Right lobe of liver (tissue), 6 donors: ENCODE results near the gene LRRN2. TPM values are rescaled to one million over a fixed set of nuclear protein-coding genes. Genes with fewer than 3 reads are reported as not detected.
"Not testable (repeated sequence)": the region's sequence is repeated elsewhere in the genome, so short reads cannot be mapped to it uniquely, and the experiment has no call there.

ENCODE experiments used
- ATAC-seq, 4 donors: fragments of 200-7000 bp; cut with Tn5 transposase; one replicate each; pipeline ENCODE4 v1.9.1; 2020; ENCODE audit warnings: mild to moderate bottlenecking in 4 of 4, moderate library complexity in 4 of 4
- DNase-seq, 3 donors: peaks; one replicate each; pipeline ENCODE4 v3.0.0-alpha.2; 2020
- H3K27ac ChIP-seq, 3 donors: fragments of 200-600 bp; one replicate each; pipeline ENCODE4 v1.8.0; 2022
- H3K27me3 ChIP-seq, 2 donors: fragments of 200-600 bp; one replicate each; pipeline ENCODE4 v1.8.0; 2022
- H3K36me3 ChIP-seq, 4 donors: fragments of 200-600 bp; sonication (generic) in 1 of 4; one replicate each; pipeline versions ENCODE4 v1.5.1 to v1.8.0; 2017 to 2022; ENCODE audit warnings: control low read depth in 1 of 4
- H3K4me1 ChIP-seq, 4 donors: fragments of 200-600 bp; sonication (generic) in 1 of 4; one replicate each; pipeline versions ENCODE4 v1.5.1 to v1.8.0; 2017 to 2022; ENCODE audit warnings: control low read depth in 1 of 4
- H3K4me3 ChIP-seq, 3 donors: fragments of 200-600 bp; one replicate each; pipeline ENCODE4 v1.8.0; 2022
- H3K9me3 ChIP-seq, 4 donors: fragments of 200-600 bp; sonication (generic) in 1 of 4; one replicate each; pipeline versions ENCODE4 v1.5.1 to v1.8.0; 2017 to 2022; ENCODE audit warnings: control low read depth in 1 of 4
- CTCF ChIP-seq, 4 donors: fragments of 200-600 bp in 3 of 4; fragments of 450-650 bp in 1 of 4; IDR thresholded peaks; one replicate each; pipeline versions ENCODE4 v1.5.1 to v1.8.0; 2016 to 2022; ENCODE audit warnings: antibody characterized with exemption in 4 of 4, mild to moderate bottlenecking in 2 of 4
- POLR2A ChIP-seq: fragments of 450-650 bp; IDR thresholded peaks from one replicate; pipeline ENCODE4 v1.6.1; 2017; ENCODE audit warnings: antibody characterized with exemption, mild to moderate bottlenecking
- WGBS: methylation state at CpG from one replicate; pipeline ENCODE4 v1.1.6; 2018; ENCODE audit warnings: low coverage, low lambda C conversion rate; ENCODE audit not compliant: insufficient coverage; ENCODE audit errors: missing lambda C conversion rate; 5-methylcytosine and 5-hydroxymethylcytosine counted together
- intact Hi-C, 2 donors: fragments of 100-400 bp; cut with DNase I; formaldehyde crosslinking; loops; one replicate each; pipeline versions ENCODE4 v1.11.2 to v1.14.1; 2022
- total RNA-seq, 6 experiments: library from RNA; depleted of rRNA in 2 of 6; stranded (reverse); fragments of >200 nt in 2 of 6; fragmentation: NEBNext Ultra II Directional in 3 of 6; extraction: Animal tissue kit (Norgen Biotek cat#: 25700) in 3 of 6; gene quantifications; one replicate each; pipeline versions ENCODE4 v1.1.0 to v1.2.4, GENCODE V29; 2016 to 2023
- donor health status: DM: no; HTN: yes; CAD: no.
- donor health status: DM: no; HTN: no; CAD: no.
- donor health status: DM: no; HTN: no; CAD: no.
- donor health status: DM: no; HTN: yes; CAD: no.
- donor health status: DM: no; HTN: yes; CAD: no.

Gene LRRN2
- total RNA-seq, 6 experiments from 2014 or later: 0.07 to 0.78 (median 0.25) TPM

- ATAC-seq (no peak), DNase-seq (no peak)
- Histone ChIP-seq H3K27me3 (no peaks in the 10 kb centered on the region), H3K9me3 (no peaks in the 10 kb centered on the region), H3K4me3 (no peak overlapping the region), H3K36me3 (no peaks in the 10 kb centered on the region), H3K27ac (no peak overlapping the region), H3K4me1 (no peaks in the 10 kb centered on the region)
- whole genome bisulfite sequencing: 70% methylated on average over 3 of the region's 3 CpGs
- TF ChIP-seq CTCF (IDR thresholded peaks at IDR 0.05) (no peak), POLR2A (no peak)
- intact Hi-C loops: no loop called here
Measured at GRCh38 chr1:204728456-204728855, 42.9 kb upstream of the LRRN2 start.

- no peaks in the 10 kb centered on the region for H3K27me3 ChIP-seq
- no peak for DNase-seq
- H3K4me3 ChIP-seq: no peak overlapping the region
- no peaks in the 10 kb centered on the region for H3K9me3 ChIP-seq
- ATAC-seq: no peak
- H3K36me3 ChIP-seq: no peaks in the 10 kb centered on the region
- 38% methylated on average over 3 of the region's 3 CpGs for WGBS
- intact Hi-C loops: no loop called here
- TF ChIP-seq CTCF (IDR thresholded peaks at IDR 0.05) (no peak), POLR2A (no peak)
- H3K27ac ChIP-seq: no peak overlapping the region
- H3K4me1 ChIP-seq: no peaks in the 10 kb centered on the region
Measured at GRCh38 chr1:204728045-204728444, 42.5 kb upstream of the LRRN2 start.

GRCh38 chr1:204727438-204727837 lies 41.9 kb upstream of the LRRN2 start:
- H3K4me3 ChIP-seq, H3K4me1 ChIP-seq, H3K36me3 ChIP-seq, ATAC-seq, H3K27ac ChIP-seq, intact Hi-C loops, DNase-seq, H3K9me3 ChIP-seq, H3K27me3 ChIP-seq: not testable (repeated sequence)
- 71% methylated on average over 6 of the region's 6 CpGs for WGBS

GRCh38 chr1:204726478-204726877 lies 40.9 kb upstream of the LRRN2 start:
- Histone ChIP-seq H3K27ac (no peak overlapping the region), H3K4me1 (no peaks in the 10 kb centered on the region)
- peak in 3 of 4 donors; percentile 44 to 86 (median 61) for ATAC-seq

More at GRCh38 chr1:204726478-204726877, 40.9 kb upstream of the LRRN2 start:
- no peak for DNase-seq
- intact Hi-C loops: no loop called here
- Histone ChIP-seq H3K4me3 (no peak overlapping the region), H3K9me3 (no peaks in the 10 kb centered on the region), H3K27me3 (no peaks in the 10 kb centered on the region), H3K36me3 (no peaks in the 10 kb centered on the region)
- TF ChIP-seq POLR2A: no peak
- TF ChIP-seq CTCF (IDR thresholded peaks at IDR 0.05): no peak
- whole genome bisulfite sequencing: 67% methylated on average over 1 of the region's 1 CpG
